Activated T-cell treated with anti-CD3 and anti-CD28 coated beads, Interleukin-2, amount 50 U/mL, for 72 hours (primary cell): ENCODE results near the gene IL16. TPM values are rescaled to one million over a fixed set of nuclear protein-coding genes. Genes with fewer than 3 reads are reported as not detected.
"Not testable (repeated sequence)": the region's sequence is repeated elsewhere in the genome, so short reads cannot be mapped to it uniquely, and the experiment has no call there.

Experiments used
- ATAC-seq, 2 donors: fragments of 150-1000 bp; cut with Tn5 transposase; replicated peaks in 1 of 2; 2 replicates each; pipeline ENCODE4 v1.10.0; 2021; ENCODE audit warnings: moderate library complexity in 2 of 2, mild to moderate bottlenecking in 1 of 2
- DNase-seq, 2 donors: peaks; one replicate each; pipeline ENCODE4 v3.0.0; 2021 to 2022; ENCODE audit warnings: mixed read lengths in 1 of 2
- H3K27ac Mint-ChIP-seq: one replicate; pipeline ENCODE4 v1.8.0; 2022; ENCODE audit warnings: mild to moderate bottlenecking, moderate library complexity, mixed read lengths
- H3K27me3 Mint-ChIP-seq: one replicate; pipeline ENCODE4 v1.8.0; 2022; ENCODE audit warnings: low read depth, mixed read lengths
- H3K36me3 Mint-ChIP-seq, 2 donors: one replicate each; pipeline ENCODE4 v1.8.0; 2022; ENCODE audit warnings: mixed read lengths in 2 of 2, mild to moderate bottlenecking in 1 of 2; ENCODE audit not compliant: insufficient read depth in 2 of 2
- H3K4me1 Mint-ChIP-seq: one replicate; pipeline ENCODE4 v1.8.0; 2022; ENCODE audit warnings: low read depth, mixed read lengths
- H3K4me3 Mint-ChIP-seq, 2 donors: one replicate each; pipeline ENCODE4 v1.8.0; 2022; ENCODE audit warnings: mild to moderate bottlenecking in 2 of 2, mixed read lengths in 2 of 2, moderate library complexity in 2 of 2
- H3K9me3 Mint-ChIP-seq, 2 donors: one replicate each; pipeline ENCODE4 v1.8.0; 2022; ENCODE audit warnings: mixed read lengths in 2 of 2
- total RNA-seq, 2 donors: library from RNA; stranded (reverse); gene quantifications; one replicate each; pipeline ENCODE4 v1.2.3, GENCODE V29; 2022

The IL16 gene
- total RNA-seq, 2 donors from 2014 or later = 50.9 to 63.2 TPM

DNA sequence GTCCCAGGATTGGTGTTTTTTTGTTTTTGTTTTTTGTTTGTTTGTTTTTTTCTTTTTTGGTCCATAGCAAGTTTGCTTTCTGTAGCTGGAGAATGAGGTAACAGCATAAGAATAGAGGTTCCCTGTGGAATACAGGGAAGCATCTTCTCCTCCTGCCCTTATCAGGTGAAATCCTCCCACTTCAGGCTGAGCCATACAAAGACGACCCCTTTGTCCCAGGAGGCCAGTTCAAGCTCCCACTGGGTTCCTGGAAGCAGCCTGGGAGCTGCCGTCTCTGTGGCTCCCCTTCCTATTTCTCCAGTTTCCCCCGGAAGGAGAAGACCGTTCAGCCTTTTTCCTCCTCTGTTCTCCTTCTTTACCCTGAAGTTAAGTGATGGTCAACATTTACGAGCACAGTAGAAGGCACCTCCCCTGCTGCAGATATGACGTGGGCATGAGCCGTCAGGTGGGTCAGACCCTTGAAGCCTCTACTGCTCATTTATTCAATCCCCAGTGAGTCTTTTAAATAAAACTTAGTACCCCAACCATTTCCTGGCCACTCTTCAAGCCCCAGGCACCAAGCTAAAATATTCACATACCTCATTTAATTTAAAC is 1.1 kb downstream of the IL16 start:
- H3K4me3 Mint-ChIP-seq = no peak overlapping the region
- no peaks in the 10 kb centered on the region for H3K9me3 Mint-ChIP-seq
- H3K4me1 Mint-ChIP-seq = no peaks in the 10 kb centered on the region
- H3K27ac Mint-ChIP-seq = no peak overlapping the region
- DNase-seq (no peak), ATAC-seq (no peak)
- no peaks in the 10 kb centered on the region for H3K36me3 Mint-ChIP-seq
- H3K27me3 Mint-ChIP-seq = no peaks in the 10 kb centered on the region

DNA sequence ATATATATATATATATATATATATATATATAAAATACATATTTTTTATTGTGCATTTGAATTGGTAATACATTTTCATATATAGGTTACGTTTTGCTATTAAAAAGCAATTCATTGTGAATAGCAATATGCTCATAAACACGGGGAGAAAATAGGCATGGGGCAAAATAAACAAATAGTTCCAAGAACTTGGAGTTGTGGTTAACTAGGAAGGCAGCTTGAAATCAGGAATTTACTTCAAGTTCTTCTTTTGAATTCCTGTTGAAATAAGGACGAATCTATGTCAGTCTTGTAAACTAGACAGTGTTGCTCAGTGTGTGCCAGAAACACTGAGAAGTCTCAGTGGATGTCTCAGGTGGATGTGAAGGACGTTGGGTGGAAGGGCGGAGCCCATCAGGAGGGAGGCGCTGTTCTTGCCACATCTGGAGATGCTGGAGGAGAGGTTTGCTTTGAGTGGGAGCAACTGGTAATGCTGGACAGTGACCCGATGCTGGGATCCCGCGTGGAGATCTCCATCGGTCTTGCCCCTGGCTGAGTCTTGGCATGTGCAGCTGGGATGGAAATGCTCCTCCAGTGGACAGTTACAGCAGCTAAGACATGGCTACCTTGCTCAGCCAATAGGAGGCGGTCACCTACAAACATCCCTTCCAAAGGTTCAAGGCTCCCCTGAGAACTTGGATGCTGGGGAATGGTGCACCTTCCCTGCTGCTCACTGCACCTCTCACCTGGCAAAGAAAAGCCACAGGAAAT is 2.5 kb downstream of the IL16 start:
- H3K27me3 Mint-ChIP-seq = no peaks in the 10 kb centered on the region
- ATAC-seq = no peak
- H3K36me3 Mint-ChIP-seq = no peaks in the 10 kb centered on the region
- no peak overlapping the region for H3K27ac Mint-ChIP-seq
- H3K9me3 Mint-ChIP-seq = no peaks in the 10 kb centered on the region
- no peaks in the 10 kb centered on the region for H3K4me1 Mint-ChIP-seq
- no peak for DNase-seq
- no peak overlapping the region for H3K4me3 Mint-ChIP-seq

DNA sequence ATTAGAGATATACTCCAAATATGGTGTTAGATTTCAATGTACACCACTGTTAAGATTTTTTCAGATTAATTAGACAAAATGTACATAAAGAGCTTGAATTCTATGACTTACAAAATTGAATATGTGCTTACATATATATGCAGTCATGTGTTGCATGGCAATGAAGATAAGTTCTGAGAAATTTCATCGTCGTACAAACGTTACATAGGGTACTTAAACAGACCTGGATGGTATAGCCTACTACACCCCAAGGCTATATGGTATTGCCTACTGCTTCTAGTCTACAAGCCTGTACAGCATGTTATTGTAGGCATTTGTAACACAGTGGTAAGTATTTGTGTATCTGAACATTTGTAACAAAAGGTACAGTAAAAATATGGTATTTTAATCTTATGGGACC is 9.3 kb downstream of the IL16 start:
- H3K27ac Mint-ChIP-seq = no peak overlapping the region
- no peak overlapping the region for H3K4me3 Mint-ChIP-seq

DNA sequence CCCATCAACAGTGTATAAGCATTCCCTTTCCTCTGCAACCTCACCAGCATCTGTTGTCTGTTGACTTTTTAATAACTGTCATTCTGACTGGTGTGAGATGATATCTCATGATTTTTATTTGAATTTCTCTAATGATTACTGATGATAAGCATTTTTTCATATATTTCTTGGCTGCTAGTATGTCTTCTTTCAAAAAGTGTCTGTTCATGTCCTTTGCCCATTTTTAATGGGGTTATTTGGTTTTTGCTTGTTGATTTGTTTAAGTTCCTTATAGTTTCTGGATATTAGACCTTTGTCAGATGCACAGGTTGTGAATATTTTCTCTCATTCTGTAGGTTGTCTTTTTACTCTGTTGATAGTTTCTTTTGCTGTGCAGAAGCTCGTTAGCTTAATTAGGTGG is 11.3 kb downstream of the IL16 start:
- H3K27me3 Mint-ChIP-seq, ATAC-seq, H3K4me3 Mint-ChIP-seq, H3K36me3 Mint-ChIP-seq, H3K4me1 Mint-ChIP-seq, H3K9me3 Mint-ChIP-seq, DNase-seq, H3K27ac Mint-ChIP-seq: not testable (repeated sequence)

More for the DNA sequence above, 9.3 kb downstream of the IL16 start:
- peaks cover 0 to 1% of the 10 kb centered on the region in 2 donors for H3K36me3 Mint-ChIP-seq
- no peaks in the 10 kb centered on the region for H3K27me3 Mint-ChIP-seq
- no peaks in the 10 kb centered on the region for H3K4me1 Mint-ChIP-seq
- no peak for ATAC-seq
- peaks cover 0 to 3% of the 10 kb centered on the region in 2 donors for H3K9me3 Mint-ChIP-seq
- no peak for DNase-seq

DNA sequence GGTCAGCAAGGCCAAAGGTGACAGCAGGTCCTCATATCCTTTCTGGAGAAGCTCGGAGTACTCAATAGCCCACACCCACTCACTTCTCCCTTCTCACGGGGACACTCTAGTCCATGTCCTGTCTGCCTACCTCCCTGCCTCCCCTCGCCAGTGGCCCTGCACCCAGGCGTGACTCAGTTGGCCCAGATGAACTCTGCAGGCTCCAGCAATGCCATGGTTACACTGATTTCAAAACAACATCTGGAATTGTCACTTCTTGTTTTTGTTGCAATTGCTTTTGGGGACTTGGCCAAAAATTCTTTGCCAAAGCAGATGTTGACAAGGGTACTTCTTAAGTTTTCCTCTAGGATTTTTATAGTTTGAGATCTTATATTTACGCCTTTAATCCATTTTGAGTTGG is 13.0 kb downstream of the IL16 start:
- H3K36me3 Mint-ChIP-seq = peaks cover 2 to 4% of the 10 kb centered on the region in 2 donors
- H3K4me1 Mint-ChIP-seq = no peaks in the 10 kb centered on the region
- no peaks in the 10 kb centered on the region for H3K27me3 Mint-ChIP-seq
- H3K4me3 Mint-ChIP-seq = no peak overlapping the region
- no peak for DNase-seq
- peaks cover 6 to 13% of the 10 kb centered on the region in 2 donors for H3K9me3 Mint-ChIP-seq
- no peak overlapping the region for H3K27ac Mint-ChIP-seq
- no peak for ATAC-seq

DNA sequence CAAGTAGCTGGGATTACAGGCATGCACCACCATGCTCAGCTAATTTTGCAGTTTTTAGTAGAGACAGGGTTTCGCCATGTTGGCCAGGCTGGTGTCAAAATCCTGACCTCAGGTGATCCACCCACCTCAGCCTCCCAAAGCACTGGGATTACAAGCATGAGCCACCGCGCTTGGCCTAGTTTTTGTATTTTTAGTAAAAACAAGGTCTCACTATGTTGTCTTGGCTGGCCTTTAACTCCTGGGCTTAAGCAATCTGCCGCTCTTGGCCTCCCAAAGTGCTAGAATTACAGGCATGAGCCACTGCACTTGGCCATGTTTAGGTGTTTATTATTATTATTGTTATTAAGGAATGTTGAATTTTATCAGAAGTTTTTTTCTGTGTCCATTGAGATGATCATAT is 14.7 kb downstream of the IL16 start:
- H3K9me3 Mint-ChIP-seq = peaks cover 15 to 20% of the 10 kb centered on the region in 2 donors
- no peak overlapping the region for H3K27ac Mint-ChIP-seq
- no peaks in the 10 kb centered on the region for H3K27me3 Mint-ChIP-seq
- H3K4me1 Mint-ChIP-seq = no peaks in the 10 kb centered on the region
- DNase-seq (no peak), ATAC-seq (no peak)
- H3K4me3 Mint-ChIP-seq = no peak overlapping the region
- H3K36me3 Mint-ChIP-seq = peaks cover 2 to 7% of the 10 kb centered on the region in 2 donors

DNA sequence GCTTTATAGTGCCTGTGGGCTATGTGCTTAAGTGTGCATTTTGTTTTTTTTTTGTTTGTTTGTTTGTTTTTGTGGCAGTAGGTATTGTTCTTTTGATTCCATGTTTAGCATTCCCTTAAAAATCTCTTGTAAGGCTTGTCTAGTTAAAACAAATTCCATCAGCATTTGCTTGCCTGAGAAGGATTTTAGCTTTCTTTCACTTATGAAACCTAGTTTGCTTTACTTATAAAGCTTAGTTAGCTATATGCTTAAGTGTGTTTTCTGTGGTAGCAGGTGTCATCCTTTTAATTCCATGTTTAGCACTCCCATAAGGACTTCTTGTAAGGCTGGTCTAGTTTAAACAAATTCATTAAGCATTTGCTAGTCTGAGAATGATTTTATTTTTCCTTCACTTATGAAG is 17.3 kb downstream of the IL16 start:
- H3K36me3 Mint-ChIP-seq = peaks cover 2 to 6% of the 10 kb centered on the region in 2 donors
- H3K27ac Mint-ChIP-seq = no peak overlapping the region
- H3K4me1 Mint-ChIP-seq = no peaks in the 10 kb centered on the region
- no peaks in the 10 kb centered on the region for H3K27me3 Mint-ChIP-seq
- ATAC-seq = no peak
- peaks cover 15 to 17% of the 10 kb centered on the region in 2 donors for H3K9me3 Mint-ChIP-seq
- DNase-seq = no peak
- no peak overlapping the region for H3K4me3 Mint-ChIP-seq

DNA sequence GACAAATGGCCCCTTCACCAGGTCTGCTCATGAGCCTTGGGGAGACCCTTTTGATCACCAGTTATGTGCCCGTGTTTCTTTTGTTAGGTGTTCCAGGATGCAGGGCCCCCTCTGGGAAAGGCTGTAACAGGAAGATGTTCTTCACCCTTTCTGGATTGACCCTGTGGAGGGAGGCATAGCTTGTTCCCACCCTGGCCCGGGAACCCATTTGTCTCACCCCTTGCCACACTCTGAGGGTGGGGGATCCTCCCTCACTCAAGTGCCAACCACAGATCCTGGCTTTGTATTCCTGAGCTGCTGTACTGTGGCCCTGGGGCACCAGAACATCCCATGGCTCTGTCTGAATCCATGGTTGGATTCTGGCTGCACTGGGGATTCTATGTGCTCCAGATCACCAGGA is 18.9 kb downstream of the IL16 start:
- no peaks in the 10 kb centered on the region for H3K4me1 Mint-ChIP-seq
- H3K9me3 Mint-ChIP-seq = peaks cover 15 to 17% of the 10 kb centered on the region in 2 donors
- no peak for DNase-seq
- peaks cover 2 to 6% of the 10 kb centered on the region in 2 donors for H3K36me3 Mint-ChIP-seq
- no peak overlapping the region for H3K4me3 Mint-ChIP-seq
- H3K27me3 Mint-ChIP-seq = no peaks in the 10 kb centered on the region
- ATAC-seq = no peak
- no peak overlapping the region for H3K27ac Mint-ChIP-seq

DNA sequence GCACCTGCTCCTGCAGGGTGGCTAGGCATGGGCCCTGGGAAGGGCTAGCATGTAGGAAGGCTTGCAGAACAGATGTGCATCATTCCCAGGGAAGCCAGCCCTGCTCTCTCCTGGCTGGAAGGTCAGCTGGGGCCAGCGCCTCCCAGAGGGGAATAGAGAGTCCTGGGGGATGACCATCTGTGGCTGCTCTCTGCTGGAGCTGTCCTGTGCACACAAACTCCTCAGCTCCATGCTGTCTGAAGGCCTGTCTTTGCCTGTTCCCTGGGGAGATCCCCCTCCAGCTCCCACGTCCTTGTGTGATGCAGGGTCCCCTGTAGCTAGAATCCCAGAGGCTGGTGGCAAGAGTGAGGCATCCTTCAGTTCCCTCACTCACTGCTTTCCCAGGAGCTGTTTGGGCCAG is 19.3 kb downstream of the IL16 start:
- H3K4me1 Mint-ChIP-seq = no peaks in the 10 kb centered on the region
- peaks cover 15 to 17% of the 10 kb centered on the region in 2 donors for H3K9me3 Mint-ChIP-seq
- no peak overlapping the region for H3K4me3 Mint-ChIP-seq
- H3K27me3 Mint-ChIP-seq = no peaks in the 10 kb centered on the region
- no peak for DNase-seq
- peaks cover 2 to 6% of the 10 kb centered on the region in 2 donors for H3K36me3 Mint-ChIP-seq
- no peak for ATAC-seq
- no peak overlapping the region for H3K27ac Mint-ChIP-seq

DNA sequence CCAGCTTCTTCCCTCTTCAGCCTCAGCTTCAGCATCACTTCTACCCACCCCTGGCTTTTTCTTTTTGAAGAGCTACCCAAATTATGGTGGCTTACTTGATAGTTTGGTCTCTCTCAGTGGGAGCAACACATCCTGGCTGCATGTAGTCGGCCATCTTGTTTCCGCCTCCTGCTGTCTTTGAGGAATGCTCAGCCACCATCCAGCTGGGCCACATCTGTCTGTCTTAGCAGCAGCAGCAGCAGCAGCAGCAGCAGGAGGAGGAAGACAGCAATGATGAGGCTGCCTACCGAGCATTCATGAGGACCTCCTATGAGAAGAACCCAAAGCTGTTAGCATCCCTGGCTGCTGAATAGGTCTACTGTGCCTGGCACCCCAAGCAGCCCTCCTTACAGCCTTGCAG is 19.7 kb downstream of the IL16 start:
- no peak for ATAC-seq
- H3K36me3 Mint-ChIP-seq = peaks cover 2 to 6% of the 10 kb centered on the region in 2 donors
- no peak overlapping the region for H3K4me3 Mint-ChIP-seq
- peaks cover 15 to 17% of the 10 kb centered on the region in 2 donors for H3K9me3 Mint-ChIP-seq
- H3K27me3 Mint-ChIP-seq = no peaks in the 10 kb centered on the region
- DNase-seq = no peak
- H3K4me1 Mint-ChIP-seq = no peaks in the 10 kb centered on the region
- H3K27ac Mint-ChIP-seq = no peak overlapping the region

DNA sequence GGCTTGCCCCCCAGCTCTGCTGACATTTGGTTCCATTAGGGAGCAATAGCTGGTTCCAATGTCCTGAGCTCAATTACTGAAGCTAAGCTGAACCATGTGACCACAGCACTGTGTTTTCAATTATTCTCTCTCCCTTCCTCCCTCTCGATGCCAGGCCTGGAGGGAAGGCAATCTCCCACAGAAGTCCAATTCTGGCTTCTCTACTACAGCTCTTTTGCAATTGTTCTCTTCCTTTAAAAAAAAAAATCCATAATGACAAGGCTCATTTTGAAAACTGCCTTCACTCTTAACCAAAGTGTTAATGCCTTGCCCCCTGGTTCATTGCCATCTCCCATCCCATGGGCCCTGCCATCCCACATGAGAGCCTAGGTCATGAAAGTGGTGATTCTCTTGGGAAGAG is 24.8 kb downstream of the IL16 start:
- H3K27me3 Mint-ChIP-seq = no peaks in the 10 kb centered on the region
- ATAC-seq (no peak), DNase-seq (no peak)
- no peak overlapping the region for H3K4me3 Mint-ChIP-seq
- H3K9me3 Mint-ChIP-seq = no peaks in the 10 kb centered on the region
- H3K27ac Mint-ChIP-seq = no peak overlapping the region
- no peaks in the 10 kb centered on the region for H3K36me3 Mint-ChIP-seq
- H3K4me1 Mint-ChIP-seq = no peaks in the 10 kb centered on the region

DNA sequence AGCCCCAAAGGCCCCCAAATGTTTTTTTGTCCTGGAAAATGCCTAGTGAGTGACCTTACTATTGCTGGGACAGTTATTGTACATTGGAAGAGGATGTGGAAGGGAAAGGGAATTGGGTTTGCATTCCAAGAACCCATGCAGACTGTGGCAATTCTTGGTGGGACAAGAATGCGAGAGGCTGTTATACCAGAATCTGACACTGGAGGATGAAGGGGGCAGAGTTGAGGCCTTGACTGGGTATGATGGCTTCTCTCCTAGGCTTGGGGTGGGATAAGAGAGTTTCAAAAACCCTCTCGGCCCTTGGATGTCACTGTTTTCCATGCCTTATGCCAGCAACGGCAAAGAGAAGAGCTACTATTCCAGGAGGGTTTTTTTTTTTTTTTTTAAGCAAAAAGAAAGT is 25.3 kb downstream of the IL16 start:
- no peak for DNase-seq
- no peaks in the 10 kb centered on the region for H3K27me3 Mint-ChIP-seq
- no peaks in the 10 kb centered on the region for H3K4me1 Mint-ChIP-seq
- no peaks in the 10 kb centered on the region for H3K36me3 Mint-ChIP-seq
- no peak for ATAC-seq
- H3K4me3 Mint-ChIP-seq = no peak overlapping the region
- no peaks in the 10 kb centered on the region for H3K9me3 Mint-ChIP-seq
- H3K27ac Mint-ChIP-seq = no peak overlapping the region

DNA sequence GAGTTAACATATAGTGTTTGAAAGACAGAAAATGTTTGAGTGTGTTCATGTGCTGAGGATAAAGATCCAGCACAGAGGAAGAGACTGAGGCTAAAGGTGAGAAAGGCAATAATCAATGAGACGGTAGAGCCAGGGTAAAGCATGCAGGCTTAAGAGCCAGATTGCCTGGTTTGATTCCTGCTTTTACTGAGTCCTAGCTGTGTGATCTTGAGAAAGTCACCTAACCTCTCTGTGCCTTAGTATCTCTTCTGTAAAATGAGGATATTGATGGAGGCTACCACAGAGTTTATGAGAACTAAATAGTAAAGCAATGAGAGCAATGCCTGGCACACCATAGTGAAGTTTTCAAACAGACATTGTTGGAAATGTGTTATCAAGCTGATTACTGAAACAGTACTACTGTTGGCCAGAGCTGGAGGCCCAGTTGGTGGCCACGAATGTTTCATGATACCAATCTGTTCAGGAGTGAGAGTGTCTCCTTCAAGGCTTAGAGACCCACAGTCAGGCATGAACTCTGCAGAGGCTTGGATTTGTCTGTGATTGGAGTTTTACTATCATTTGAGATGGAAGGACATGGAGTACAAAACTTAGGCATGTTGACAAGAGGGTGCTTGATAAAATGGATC is 26.8 kb downstream of the IL16 start:
- Mint-ChIP-seq H3K27ac (no peak overlapping the region), H3K4me1 (no peaks in the 10 kb centered on the region), H3K36me3 (no peaks in the 10 kb centered on the region), H3K9me3 (no peaks in the 10 kb centered on the region), H3K4me3 (no peak overlapping the region), H3K27me3 (no peaks in the 10 kb centered on the region)
- no peak for DNase-seq
- ATAC-seq = no peak
